SK-N-SH treated with all-trans-retinoic acid at 6 μM for 48 hours (cell line): ENCODE measurements around the gene NREP.

Source experiments
- TOX ChIP-seq: fragments of 250-450 bp; sonication (Bioruptor Pico); IDR thresholded peaks from 2 replicates; pipeline ENCODE4 v1.8.0; 2021; ENCODE audit warnings: mild to moderate bottlenecking, moderate library complexity, borderline replicate concordance
- ZFP3 ChIP-seq: fragments of 250-450 bp; sonication (Bioruptor Pico); IDR thresholded peaks from 2 replicates; pipeline ENCODE4 v1.5.0; 2020; ENCODE audit warnings: mild to moderate bottlenecking, moderate library complexity
- TF ChIP-seq, protein P1 (sequence below): fragments of 250-450 bp; sonication (Bioruptor Pico); IDR thresholded peaks from 2 replicates; pipeline ENCODE4 v1.8.0; 2020; ENCODE audit warnings: mild to moderate bottlenecking, moderate library complexity, borderline replicate concordance

- TF ChIP-seq TOX (CRISPR knock-in tag) (no peak), ZFP3 (no peak)
- TF ChIP-seq, protein P1, sequence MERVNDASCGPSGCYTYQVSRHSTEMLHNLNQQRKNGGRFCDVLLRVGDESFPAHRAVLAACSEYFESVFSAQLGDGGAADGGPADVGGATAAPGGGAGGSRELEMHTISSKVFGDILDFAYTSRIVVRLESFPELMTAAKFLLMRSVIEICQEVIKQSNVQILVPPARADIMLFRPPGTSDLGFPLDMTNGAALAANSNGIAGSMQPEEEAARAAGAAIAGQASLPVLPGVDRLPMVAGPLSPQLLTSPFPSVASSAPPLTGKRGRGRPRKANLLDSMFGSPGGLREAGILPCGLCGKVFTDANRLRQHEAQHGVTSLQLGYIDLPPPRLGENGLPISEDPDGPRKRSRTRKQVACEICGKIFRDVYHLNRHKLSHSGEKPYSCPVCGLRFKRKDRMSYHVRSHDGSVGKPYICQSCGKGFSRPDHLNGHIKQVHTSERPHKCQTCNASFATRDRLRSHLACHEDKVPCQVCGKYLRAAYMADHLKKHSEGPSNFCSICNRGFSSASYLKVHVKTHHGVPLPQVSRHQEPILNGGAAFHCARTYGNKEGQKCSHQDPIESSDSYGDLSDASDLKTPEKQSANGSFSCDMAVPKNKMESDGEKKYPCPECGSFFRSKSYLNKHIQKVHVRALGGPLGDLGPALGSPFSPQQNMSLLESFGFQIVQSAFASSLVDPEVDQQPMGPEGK = no peak
Observed at GRCh38 chr5:111765613-111766571, 8.9 kb upstream of the NREP start.
